Nucleus accumbens (tissue), 56 donors: ENCODE data around the gene ZC3H10.

Source experiments
- DNase-seq, 56 donors: peaks; one replicate each; lab custom pipeline; 2025; lab: John Stamatoyannopoulos, UW

The ZC3H10 gene

GRCh38 chr12:56162468-56163290 lies 44.6 kb downstream of the ZC3H10 start:
- DNase-seq: no peak

GRCh38 chr12:56163533-56164344 lies 45.7 kb downstream of the ZC3H10 start:
- no peak for DNase-seq

GRCh38 chr12:56164345-56164729 lies 46.3 kb downstream of the ZC3H10 start:
- DNase-seq: no peak

GRCh38 chr12:56165369-56165768 lies 47.3 kb downstream of the ZC3H10 start:
- no peak for DNase-seq

- no peak for DNase-seq
These were observed 51.2 kb downstream of the ZC3H10 start for GRCh38 chr12:56169229-56169759.

GRCh38 chr12:56172839-56173238 lies 54.8 kb downstream of the ZC3H10 start:
- no peak for DNase-seq
